Transverse colon (tissue), 3 donors: ENCODE data around the gene GRK6.

ENCODE experiments used
- POLR2A ChIP-seq: fragments of 450-650 bp; IDR thresholded peaks from one replicate; pipeline ENCODE4 v1.6.1; 2016; ENCODE audit warnings: antibody characterized with exemption, mild to moderate bottlenecking, moderate library complexity
- TF ChIP-seq, protein P1 (sequence below), 5 experiments: fragments of 200-600 bp in 3 of 5; fragments of 450-650 bp in 2 of 5; sonication (generic) in 3 of 5; IDR thresholded peaks; 1 replicate in 2 of 5; 2 replicates in 3 of 5; pipeline ENCODE4 v1.5.1; 2016 to 2017; ENCODE audit warnings: antibody characterized with exemption in 5 of 5, inconsistent platforms in 3 of 5, mild to moderate bottlenecking in 2 of 5, moderate library complexity in 1 of 5

DNA sequence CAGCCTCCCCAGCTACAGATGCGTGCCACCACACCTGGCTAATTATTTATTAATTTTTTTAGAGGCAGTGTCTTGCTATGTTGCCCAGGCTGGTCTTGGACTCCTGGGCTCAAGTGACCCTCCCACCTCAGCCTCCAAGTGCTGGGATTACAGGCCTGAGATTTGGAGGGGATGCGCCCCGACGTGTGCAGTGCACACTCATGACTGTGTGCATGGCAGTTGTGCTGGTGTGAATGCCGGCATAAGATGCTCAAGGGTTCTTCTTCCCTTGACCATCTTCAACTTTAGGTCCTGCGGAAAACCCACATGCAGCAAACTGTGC lies 45.7 kb upstream of the GRK6 start:
- TF ChIP-seq, protein P1, sequence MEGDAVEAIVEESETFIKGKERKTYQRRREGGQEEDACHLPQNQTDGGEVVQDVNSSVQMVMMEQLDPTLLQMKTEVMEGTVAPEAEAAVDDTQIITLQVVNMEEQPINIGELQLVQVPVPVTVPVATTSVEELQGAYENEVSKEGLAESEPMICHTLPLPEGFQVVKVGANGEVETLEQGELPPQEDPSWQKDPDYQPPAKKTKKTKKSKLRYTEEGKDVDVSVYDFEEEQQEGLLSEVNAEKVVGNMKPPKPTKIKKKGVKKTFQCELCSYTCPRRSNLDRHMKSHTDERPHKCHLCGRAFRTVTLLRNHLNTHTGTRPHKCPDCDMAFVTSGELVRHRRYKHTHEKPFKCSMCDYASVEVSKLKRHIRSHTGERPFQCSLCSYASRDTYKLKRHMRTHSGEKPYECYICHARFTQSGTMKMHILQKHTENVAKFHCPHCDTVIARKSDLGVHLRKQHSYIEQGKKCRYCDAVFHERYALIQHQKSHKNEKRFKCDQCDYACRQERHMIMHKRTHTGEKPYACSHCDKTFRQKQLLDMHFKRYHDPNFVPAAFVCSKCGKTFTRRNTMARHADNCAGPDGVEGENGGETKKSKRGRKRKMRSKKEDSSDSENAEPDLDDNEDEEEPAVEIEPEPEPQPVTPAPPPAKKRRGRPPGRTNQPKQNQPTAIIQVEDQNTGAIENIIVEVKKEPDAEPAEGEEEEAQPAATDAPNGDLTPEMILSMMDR (IDR thresholded peaks at IDR 0.05), result no peak
- no peak for TF ChIP-seq POLR2A
